H9 (cell line): ENCODE results near the gene CPAMD8. TPM values are rescaled to one million over a fixed set of nuclear protein-coding genes. Genes with fewer than 3 reads are reported as not detected.

ENCODE experiments used
- DNase-seq: peaks from one replicate; pipeline ENCODE4 v3.0.0-alpha.2; 2017
- H2AFZ ChIP-seq: one replicate; pipeline ENCODE4 v1.6.1; 2013; ENCODE audit warnings: mild to moderate bottlenecking, low read length, control low read depth, moderate library complexity
- H2AK5ac ChIP-seq: 2 replicates; pipeline ENCODE4 v1.6.1; 2013; ENCODE audit warnings: low read length, control low read depth, mixed read lengths; ENCODE audit not compliant: insufficient read length
- H2BK120ac ChIP-seq: one replicate; pipeline ENCODE4 v1.6.1; 2013; ENCODE audit warnings: low read depth, mild to moderate bottlenecking, low read length, control low read depth, inconsistent platforms; ENCODE audit not compliant: poor library complexity, severe bottlenecking
- H2BK12ac ChIP-seq: 2 replicates; pipeline ENCODE4 v1.6.1; 2013; ENCODE audit warnings: low read length, control low read depth, mixed read lengths, low read depth; ENCODE audit not compliant: insufficient read length
- H2BK15ac ChIP-seq: 2 replicates; pipeline ENCODE4 v1.6.1; 2013; ENCODE audit warnings: low read depth, low read length, control low read depth
- H2BK20ac ChIP-seq: one replicate; pipeline ENCODE4 v1.6.1; 2013; ENCODE audit warnings: low read depth, mild to moderate bottlenecking, low read length, control low read depth, inconsistent platforms; ENCODE audit not compliant: poor library complexity, severe bottlenecking
- H2BK5ac ChIP-seq: 2 replicates; pipeline ENCODE4 v1.6.1; 2013; ENCODE audit warnings: low read length, control low read depth, mixed read lengths; ENCODE audit not compliant: insufficient read length
- H3K14ac ChIP-seq: 2 replicates; pipeline ENCODE4 v1.6.1; 2013; ENCODE audit warnings: low read length, control low read depth; ENCODE audit not compliant: insufficient read depth
- H3K18ac ChIP-seq: 2 replicates; pipeline ENCODE4 v1.6.1; 2013; ENCODE audit warnings: low read depth, mild to moderate bottlenecking, mixed read lengths, low read length, control low read depth; ENCODE audit not compliant: insufficient read length
- H3K23ac ChIP-seq: 2 replicates; pipeline ENCODE4 v1.6.1; 2013; ENCODE audit warnings: low read length, control low read depth, mixed read lengths, low read depth; ENCODE audit not compliant: insufficient read length
- H3K23me2 ChIP-seq: 2 replicates; pipeline ENCODE4 v1.6.1; 2013; ENCODE audit warnings: low read depth, mild to moderate bottlenecking, mixed read lengths, low read length, control low read depth; ENCODE audit not compliant: insufficient read length, poor library complexity, severe bottlenecking
- H3K27ac ChIP-seq: 2 replicates; pipeline ENCODE4 v1.5.1; 2013; ENCODE audit warnings: low read length, control low read depth, mixed read lengths, low read depth; ENCODE audit not compliant: insufficient read length
- H3K27me3 ChIP-seq: 2 replicates; pipeline ENCODE4 v1.6.1; 2013; ENCODE audit warnings: low read length, control low read depth, inconsistent platforms; ENCODE audit not compliant: insufficient read depth
- H3K4ac ChIP-seq: 2 replicates; pipeline ENCODE4 v1.6.1; 2013; ENCODE audit warnings: low read depth, mild to moderate bottlenecking, control low read depth, inconsistent platforms, low read length, moderate library complexity
- H3K4me1 ChIP-seq: 2 replicates; pipeline ENCODE4 v1.6.1; 2013; ENCODE audit warnings: low read length, control low read depth, inconsistent platforms; ENCODE audit not compliant: insufficient read depth
- H3K4me2 ChIP-seq: 2 replicates; pipeline ENCODE4 v1.6.1; 2013; ENCODE audit warnings: low read length, control low read depth, mixed read lengths; ENCODE audit not compliant: insufficient read length, insufficient read depth
- H3K56ac ChIP-seq: 2 replicates; pipeline ENCODE4 v1.6.1; 2013; ENCODE audit warnings: low read depth, mild to moderate bottlenecking, mixed read lengths, low read length, control low read depth; ENCODE audit not compliant: insufficient read length
- H3K79me1 ChIP-seq: 2 replicates; pipeline ENCODE4 v1.6.1; 2013; ENCODE audit warnings: low read depth, mild to moderate bottlenecking, moderate library complexity, low read length, control low read depth, inconsistent platforms; ENCODE audit not compliant: insufficient read depth, poor library complexity, severe bottlenecking
- H3K79me2 ChIP-seq: 2 replicates; pipeline ENCODE4 v1.6.1; 2013; ENCODE audit warnings: low read length, control low read depth, inconsistent platforms; ENCODE audit not compliant: insufficient read depth
- H3K9ac ChIP-seq: 2 replicates; pipeline ENCODE4 v1.6.1; 2013; ENCODE audit warnings: low read length, control low read depth, mixed read lengths; ENCODE audit not compliant: insufficient read length; ENCODE audit errors: extremely low read depth
- H3K9me3 ChIP-seq: one replicate; pipeline ENCODE4 v1.6.1; 2013; ENCODE audit warnings: low read depth, low read length, inconsistent platforms; ENCODE audit not compliant: control insufficient read depth
- H3T11ph ChIP-seq: one replicate; pipeline ENCODE4 v1.6.1; 2013; ENCODE audit warnings: mild to moderate bottlenecking, low read length, control low read depth, inconsistent platforms
- H4K20me1 ChIP-seq: one replicate; pipeline ENCODE4 v1.6.1; 2013; ENCODE audit not compliant: control insufficient read depth, insufficient read length, insufficient read depth
- H4K5ac ChIP-seq: 2 replicates; pipeline ENCODE4 v1.6.1; 2013; ENCODE audit warnings: low read depth, mild to moderate bottlenecking, mixed read lengths, low read length, control low read depth; ENCODE audit not compliant: insufficient read length
- H4K8ac ChIP-seq: replicated peaks from 2 replicates; pipeline ENCODE4 v1.6.1; 2013; ENCODE audit warnings: low read length, control low read depth, mixed read lengths, low read depth; ENCODE audit not compliant: insufficient read length
- H4K91ac ChIP-seq: 2 replicates; pipeline ENCODE4 v1.6.1; 2013; ENCODE audit warnings: low read depth, mild to moderate bottlenecking, moderate library complexity, mixed read lengths, low read length, control low read depth; ENCODE audit not compliant: insufficient read length
- H3K27ac Mint-ChIP-seq, 3 experiments: 2 replicates in 2 of 3; 3 replicates in 1 of 3; pipeline ENCODE4 v1.8.0; 2020 to 2021; ENCODE audit warnings: mixed read lengths in 3 of 3, mild to moderate bottlenecking in 1 of 3, moderate library complexity in 1 of 3
- H3K27me3 Mint-ChIP-seq: 2 replicates; pipeline ENCODE4 v1.8.0; 2021; ENCODE audit warnings: low read depth, mild to moderate bottlenecking, moderate library complexity, mixed read lengths
- H3K36me3 Mint-ChIP-seq, 3 experiments: 2 replicates in 2 of 3; 3 replicates in 1 of 3; pipeline ENCODE4 v1.8.0; 2020 to 2021; ENCODE audit warnings: low read depth in 3 of 3, mixed read lengths in 3 of 3; ENCODE audit not compliant: insufficient read depth in 1 of 3
- H3K4me1 Mint-ChIP-seq, 2 experiments: 2 replicates each; pipeline ENCODE4 v1.8.0; 2020; ENCODE audit warnings: mixed read lengths in 2 of 2
- H3K4me3 Mint-ChIP-seq, 2 experiments: 2 replicates in 1 of 2; 3 replicates in 1 of 2; pipeline ENCODE4 v1.8.0; 2020 to 2021; ENCODE audit warnings: mild to moderate bottlenecking in 2 of 2, mixed read lengths in 2 of 2, moderate library complexity in 1 of 2
- H3K9me3 Mint-ChIP-seq, 2 experiments: 2 replicates in 1 of 2; 3 replicates in 1 of 2; pipeline ENCODE4 v1.8.0; 2020; ENCODE audit warnings: mild to moderate bottlenecking in 2 of 2, mixed read lengths in 2 of 2, moderate library complexity in 1 of 2
- WGBS: extraction: QIAGEN DNeasy Blood & Tissue Kit; methylation state at CpG from one replicate; pipeline ENCODE4 v1.1.7; 2013; ENCODE audit warnings: missing lambda C conversion rate, low lambda C conversion rate, mixed read lengths; ENCODE audit not compliant: insufficient read length; ENCODE audit errors: extremely low coverage; 5-methylcytosine and 5-hydroxymethylcytosine counted together
- total RNA-seq: library from RNA; stranded (reverse); gene quantifications from 2 replicates; pipeline ENCODE4 v1.2.1, GENCODE V29; 2021
- TF ChIP-seq, protein P1 (sequence below): fragments of 200-600 bp; sonication (generic); conservative IDR thresholded peaks from 3 replicates; pipeline ENCODE4 v1.8.0; 2021; ENCODE audit warnings: antibody characterized with exemption, mild to moderate bottlenecking

The CPAMD8 gene
- total RNA-seq, 1 experiment from 2014 or later = 12.0 TPM

DNA sequence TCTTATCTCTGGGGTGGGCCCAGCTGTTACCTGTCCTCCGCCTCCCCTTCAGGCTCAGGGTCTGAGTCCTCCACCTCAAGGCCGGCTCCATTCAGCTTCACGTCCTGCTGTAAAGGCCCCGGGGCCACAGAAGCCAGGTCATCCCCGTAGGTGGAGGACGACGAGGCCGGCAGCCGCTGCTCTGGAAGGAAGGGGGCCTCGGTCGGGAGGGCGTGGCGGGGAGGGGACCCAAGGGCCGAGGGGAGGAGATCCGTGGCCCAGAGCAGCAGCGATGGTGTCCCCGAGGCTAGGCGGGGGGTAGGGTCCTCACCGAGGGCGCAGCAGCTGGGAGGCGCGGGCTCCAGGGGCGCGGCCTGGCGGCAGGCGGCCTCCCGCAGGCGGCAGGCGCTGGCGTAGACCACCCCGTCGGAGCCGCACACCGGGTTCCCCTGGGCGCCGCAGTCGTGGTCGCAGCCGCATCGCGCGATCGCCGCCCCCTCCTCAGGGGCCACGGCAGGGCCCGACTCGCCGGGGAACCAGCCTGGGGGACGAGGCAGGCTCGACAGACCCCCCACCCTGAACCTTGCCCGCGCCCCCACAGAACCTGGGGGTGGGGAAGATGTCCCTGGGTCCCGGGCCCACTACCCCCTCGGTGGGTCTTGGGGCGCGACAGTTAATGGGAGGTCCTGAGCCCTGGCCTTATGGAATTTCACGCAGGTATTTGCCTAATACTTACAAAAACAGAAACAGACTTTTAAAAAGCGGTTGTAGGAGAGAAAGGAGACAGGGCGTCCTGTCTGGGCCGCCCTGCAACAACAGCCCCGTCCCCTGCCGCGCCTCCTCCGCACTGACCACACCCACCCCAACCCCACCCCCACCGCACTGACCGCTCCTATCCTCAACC, 130.2 kb downstream of the CPAMD8 start:
- no peak overlapping the region for H4K8ac ChIP-seq
- H3T11ph ChIP-seq = no peak overlapping the region
- no peak overlapping the region for H2AK5ac ChIP-seq
- peak overlapping the region; percentile 46 for H3K14ac ChIP-seq
- Mint-ChIP-seq H3K9me3 (no peaks in the 10 kb centered on the region; a peak in 1 of 5 replicates), H3K4me1 (peaks cover 0 to 9% of the 10 kb centered on the region in 2 experiments; a peak in 3 of 4 replicates), H3K4me3 (peak overlapping the region; percentile 68 to 85), H3K27ac (no peak overlapping the region), H3K36me3 (no peaks in the 10 kb centered on the region), H3K27me3 (peaks cover 31% of the 10 kb centered on the region)
- H3K27ac ChIP-seq = no peak overlapping the region
- no peak overlapping the region for H2BK5ac ChIP-seq
- no peak overlapping the region for H2AFZ ChIP-seq
- no peaks in the 10 kb centered on the region for H3K9me3 ChIP-seq
- no peak overlapping the region for H2BK12ac ChIP-seq
- no peak overlapping the region for H2BK20ac ChIP-seq
- peak; percentile 69 for DNase-seq
- H3K9ac ChIP-seq = no peak overlapping the region
- no peaks in the 10 kb centered on the region for H3K79me1 ChIP-seq
- H3K4ac ChIP-seq = no peak overlapping the region
- H3K18ac ChIP-seq = no peak overlapping the region
- H4K91ac ChIP-seq = no peak overlapping the region
- no peaks in the 10 kb centered on the region for H3K4me1 ChIP-seq
- peaks cover 11% of the 10 kb centered on the region for H3K23me2 ChIP-seq
- no peak overlapping the region for H2BK120ac ChIP-seq
- WGBS = no CpG with 5 or more reads among the region's 66 CpGs
- H3K4me2 ChIP-seq = peak overlapping the region; percentile 55
- peaks cover 4% of the 10 kb centered on the region; the same call in 1 of the 2 replicates for H3K27me3 ChIP-seq
- no peak overlapping the region for H3K23ac ChIP-seq
- no peak overlapping the region for H2BK15ac ChIP-seq
- peaks cover 3% of the 10 kb centered on the region for H4K20me1 ChIP-seq
- H3K79me2 ChIP-seq = no peaks in the 10 kb centered on the region
- no peak overlapping the region for H4K5ac ChIP-seq
- no peak overlapping the region for H3K56ac ChIP-seq
- TF ChIP-seq, protein P1, sequence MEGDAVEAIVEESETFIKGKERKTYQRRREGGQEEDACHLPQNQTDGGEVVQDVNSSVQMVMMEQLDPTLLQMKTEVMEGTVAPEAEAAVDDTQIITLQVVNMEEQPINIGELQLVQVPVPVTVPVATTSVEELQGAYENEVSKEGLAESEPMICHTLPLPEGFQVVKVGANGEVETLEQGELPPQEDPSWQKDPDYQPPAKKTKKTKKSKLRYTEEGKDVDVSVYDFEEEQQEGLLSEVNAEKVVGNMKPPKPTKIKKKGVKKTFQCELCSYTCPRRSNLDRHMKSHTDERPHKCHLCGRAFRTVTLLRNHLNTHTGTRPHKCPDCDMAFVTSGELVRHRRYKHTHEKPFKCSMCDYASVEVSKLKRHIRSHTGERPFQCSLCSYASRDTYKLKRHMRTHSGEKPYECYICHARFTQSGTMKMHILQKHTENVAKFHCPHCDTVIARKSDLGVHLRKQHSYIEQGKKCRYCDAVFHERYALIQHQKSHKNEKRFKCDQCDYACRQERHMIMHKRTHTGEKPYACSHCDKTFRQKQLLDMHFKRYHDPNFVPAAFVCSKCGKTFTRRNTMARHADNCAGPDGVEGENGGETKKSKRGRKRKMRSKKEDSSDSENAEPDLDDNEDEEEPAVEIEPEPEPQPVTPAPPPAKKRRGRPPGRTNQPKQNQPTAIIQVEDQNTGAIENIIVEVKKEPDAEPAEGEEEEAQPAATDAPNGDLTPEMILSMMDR = no peak
